Neural progenitor cell (in vitro differentiated cells): ENCODE measurements around the gene OR51A7. TPM values are rescaled to one million over a fixed set of nuclear protein-coding genes. Genes with fewer than 3 reads are reported as not detected.

ENCODE experiments used
- DNase-seq: peaks from one replicate; pipeline ENCODE4 v3.0.0-alpha.2; 2016; ENCODE audit warnings: low spot score
- H2AFZ ChIP-seq: fragments of 200-600 bp; sonication (generic); replicated peaks from 2 replicates; pipeline ENCODE4 v1.6.1; 2016; ENCODE audit warnings: antibody characterized with exemption
- H3F3A ChIP-seq: fragments of 200-600 bp; sonication (generic); 2 replicates; pipeline ENCODE4 v1.6.1; 2016; ENCODE audit warnings: antibody characterized with exemption, low read depth
- H3K27ac ChIP-seq: fragments of 200-600 bp; sonication (generic); 2 replicates; pipeline ENCODE4 v1.5.1; 2016; ENCODE audit warnings: mild to moderate bottlenecking
- H3K27me3 ChIP-seq: fragments of 200-600 bp; sonication (generic); 2 replicates; pipeline ENCODE4 v1.6.1; 2016; ENCODE audit warnings: mild to moderate bottlenecking, moderate library complexity
- H3K36me3 ChIP-seq: fragments of 200-600 bp; sonication (generic); 2 replicates; pipeline ENCODE4 v1.5.1; 2016
- H3K4me1 ChIP-seq: fragments of 200-600 bp; sonication (generic); 2 replicates; pipeline ENCODE4 v1.6.1; 2016; ENCODE audit warnings: mixed run types
- H3K4me2 ChIP-seq: fragments of 200-600 bp; sonication (generic); 2 replicates; pipeline ENCODE4 v1.6.1; 2016
- H3K4me3 ChIP-seq: fragments of 200-600 bp; sonication (generic); 2 replicates; pipeline ENCODE4 v1.5.1; 2016
- H3K79me2 ChIP-seq: fragments of 200-600 bp; sonication (generic); 2 replicates; pipeline ENCODE4 v1.6.1; 2016; ENCODE audit warnings: low read depth
- H3K9ac ChIP-seq: fragments of 200-600 bp; sonication (generic); 2 replicates; pipeline ENCODE4 v1.6.1; 2016
- H3K9me3 ChIP-seq: fragments of 200-600 bp; sonication (generic); 2 replicates; pipeline ENCODE4 v1.5.1; 2016; ENCODE audit warnings: low read depth
- H4K20me1 ChIP-seq: fragments of 200-600 bp; sonication (generic); 2 replicates; pipeline ENCODE4 v1.6.1; 2016; ENCODE audit warnings: low read depth
- H3K27ac Mint-ChIP-seq: 3 replicates; pipeline ENCODE4 v1.8.0; 2021; ENCODE audit warnings: mixed read lengths
- H3K27me3 Mint-ChIP-seq: 2 replicates; pipeline ENCODE4 v1.8.0; 2022; ENCODE audit warnings: low read depth, mild to moderate bottlenecking, inconsistent platforms, moderate library complexity, mixed read lengths; ENCODE audit not compliant: insufficient read depth
- H3K36me3 Mint-ChIP-seq: 3 replicates; pipeline ENCODE4 v1.8.0; 2021; ENCODE audit warnings: mixed read lengths
- H3K4me1 Mint-ChIP-seq: 3 replicates; pipeline ENCODE4 v1.8.0; 2021; ENCODE audit warnings: mixed read lengths
- H3K4me3 Mint-ChIP-seq: 3 replicates; pipeline ENCODE4 v1.8.0; 2021; ENCODE audit warnings: mild to moderate bottlenecking, moderate library complexity, mixed read lengths
- H3K9me3 Mint-ChIP-seq: 3 replicates; pipeline ENCODE4 v1.8.0; 2020; ENCODE audit warnings: mixed read lengths
- CTCF ChIP-seq: fragments of 200-600 bp; sonication (generic); IDR thresholded peaks from 2 replicates; pipeline ENCODE4 v1.5.1; 2017; ENCODE audit warnings: antibody characterized with exemption, mild to moderate bottlenecking
- EZH2 ChIP-seq: fragments of 200-600 bp; sonication (generic); IDR thresholded peaks from 2 replicates; pipeline ENCODE4 v1.6.1; 2017; ENCODE audit warnings: antibody characterized with exemption, mild to moderate bottlenecking, moderate library complexity
- EZH2phosphoT487 ChIP-seq: fragments of 200-600 bp; sonication (generic); IDR thresholded peaks from 2 replicates; pipeline ENCODE4 v1.6.1; 2017; ENCODE audit warnings: antibody characterized with exemption
- total RNA-seq: library from RNA; depleted of rRNA; stranded (reverse); fragments of >200 nt; gene quantifications from 2 replicates; pipeline ENCODE4 v1.2.3, GENCODE V29; 2015; ENCODE audit warnings: low replicate concordance

Gene OR51A7
- total RNA-seq, 1 donor from 2014 or later = not detected

DNA sequence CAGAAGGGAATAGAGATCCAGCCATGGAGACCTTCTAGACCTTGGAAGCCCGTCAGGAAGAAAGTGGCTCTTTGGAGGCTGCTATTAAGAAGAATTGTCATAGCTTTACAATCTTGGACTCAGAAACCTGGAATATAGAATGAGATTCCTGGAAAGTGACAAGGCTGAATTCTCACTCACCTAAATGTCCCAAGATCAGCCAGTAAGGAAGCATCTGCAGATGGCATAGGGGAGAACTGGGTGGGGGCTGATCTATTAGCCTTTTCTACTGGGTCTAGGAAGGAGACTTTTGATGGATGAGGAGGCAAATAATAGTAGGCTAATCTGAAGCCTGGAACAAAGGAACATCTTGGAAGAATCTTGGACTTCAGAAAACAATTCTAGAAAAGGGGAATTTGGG is 20.7 kb downstream of the OR51A7 start, which contains the start of gene OR51G1:
OR51G1 (minus strand) TSS at position 101 of the 400 bp plus-strand sequence; CDS start at position 101, 0 bp downstream.
- Histone ChIP-seq H3K27me3 (no peaks in the 10 kb centered on the region), H3K4me1 (no peaks in the 10 kb centered on the region), H3K9ac (no peak within 1 kb of the TSS), H3K79me2 (no peaks in the 10 kb centered on the region), H3F3A (no peaks in the 10 kb centered on the region), H3K27ac (no peak within 1 kb of the TSS), H3K4me2 (no peak within 1 kb of the TSS), H3K4me3 (no peak within 1 kb of the TSS), H4K20me1 (no peaks in the 10 kb centered on the region), H3K9me3 (no peaks in the 10 kb centered on the region), H2AFZ (no peak within 1 kb of the TSS), H3K36me3 (no peaks in the 10 kb centered on the region)
- H3K4me3 Mint-ChIP-seq = no peak within 1 kb of the TSS
- no peaks in the 10 kb centered on the region for H3K9me3 Mint-ChIP-seq
- no peaks in the 10 kb centered on the region for H3K36me3 Mint-ChIP-seq
- TF ChIP-seq EZH2phosphoT487 (no peak), EZH2 (no peak), CTCF (no peak)
- no peaks in the 10 kb centered on the region for H3K27me3 Mint-ChIP-seq
- H3K4me1 Mint-ChIP-seq = no peaks in the 10 kb centered on the region
- H3K27ac Mint-ChIP-seq = no peak within 1 kb of the TSS
- DNase-seq = no peak

DNA sequence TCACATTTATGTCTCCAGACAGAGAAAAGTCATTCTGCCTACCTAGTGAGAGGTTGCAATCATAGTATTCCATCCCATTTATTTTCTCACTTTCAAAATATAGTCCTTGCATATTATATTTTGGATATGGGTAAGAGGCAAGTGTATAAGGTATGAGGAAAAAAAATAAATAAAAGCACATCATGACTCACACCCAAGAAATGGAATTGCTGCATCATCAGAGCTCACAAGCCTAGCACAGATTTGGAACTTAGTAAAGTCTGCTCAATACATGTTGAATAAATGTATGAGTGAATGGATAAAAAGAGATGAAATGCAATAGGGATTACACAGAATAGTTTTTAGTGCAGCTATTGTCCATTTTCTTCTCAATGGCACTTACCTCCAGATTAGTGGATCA is 23.0 kb downstream of the OR51A7 start:
- no peaks in the 10 kb centered on the region for H3K9me3 ChIP-seq
- H3K4me2 ChIP-seq = no peak overlapping the region
- no peak overlapping the region for H2AFZ ChIP-seq
- H3K36me3 Mint-ChIP-seq = no peaks in the 10 kb centered on the region
- no peaks in the 10 kb centered on the region for H3K9me3 Mint-ChIP-seq
- no peak overlapping the region for H3K4me3 Mint-ChIP-seq
- no peak overlapping the region for H3K27ac Mint-ChIP-seq
- H3K27me3 ChIP-seq = no peaks in the 10 kb centered on the region
- no peaks in the 10 kb centered on the region for H3K4me1 ChIP-seq
- H3K4me3 ChIP-seq = no peak overlapping the region
- no peaks in the 10 kb centered on the region for H3K4me1 Mint-ChIP-seq
- no peak for DNase-seq
- H3K36me3 ChIP-seq = no peaks in the 10 kb centered on the region
- no peaks in the 10 kb centered on the region for H3F3A ChIP-seq
- no peaks in the 10 kb centered on the region for H3K27me3 Mint-ChIP-seq
- TF ChIP-seq EZH2 (no peak), CTCF (no peak), EZH2phosphoT487 (no peak)
- no peaks in the 10 kb centered on the region for H3K79me2 ChIP-seq
- no peaks in the 10 kb centered on the region for H4K20me1 ChIP-seq
- no peak overlapping the region for H3K9ac ChIP-seq
- H3K27ac ChIP-seq = no peak overlapping the region

GRCh38 chr11:4932751-4933150 is 29.2 kb downstream of the OR51A7 start:
- Histone ChIP-seq H3K9me3 (no peaks in the 10 kb centered on the region), H3K4me2 (no peak overlapping the region), H3K4me3 (no peak overlapping the region), H3K4me1 (no peaks in the 10 kb centered on the region), H4K20me1 (no peaks in the 10 kb centered on the region), H3K79me2 (no peaks in the 10 kb centered on the region), H2AFZ (no peak overlapping the region), H3K27me3 (no peaks in the 10 kb centered on the region), H3K36me3 (no peaks in the 10 kb centered on the region), H3K27ac (no peak overlapping the region), H3F3A (no peaks in the 10 kb centered on the region), H3K9ac (no peak overlapping the region)
- no peaks in the 10 kb centered on the region for H3K27me3 Mint-ChIP-seq
- H3K4me3 Mint-ChIP-seq = no peak overlapping the region
- H3K27ac Mint-ChIP-seq = no peak overlapping the region
- TF ChIP-seq EZH2phosphoT487 (no peak), EZH2 (no peak), CTCF (no peak)
- H3K36me3 Mint-ChIP-seq = no peaks in the 10 kb centered on the region
- H3K9me3 Mint-ChIP-seq = no peaks in the 10 kb centered on the region
- no peak for DNase-seq
- H3K4me1 Mint-ChIP-seq = no peaks in the 10 kb centered on the region
